HCT116 (cell line): ENCODE measurements around the gene MRPS35. TPM values are rescaled to one million over a fixed set of nuclear protein-coding genes. Genes with fewer than 3 reads are reported as not detected.

Experiments used
- ATAC-seq: fragments of 200-7000 bp; cut with Tn5 transposase; 2 replicates; pipeline ENCODE4 v1.9.1; 2020; ENCODE audit warnings: mild to moderate bottlenecking, moderate library complexity
- BruUV-seq: library from RNA; stranded (reverse); fragments of 400-500 nt; replicated peaks from 2 replicates; lab custom pipeline; 2021; lab: Mats Ljungman, UMichigan
- CTCF ChIA-PET: fragments of 300-600 bp; sonication (Branson Sonifier 250); formaldehyde crosslinking; loops from one replicate; lab custom pipeline; 2021; ENCODE audit warnings: antibody characterized with exemption; lab: Charles Lee
- POLR2A ChIA-PET: fragments of 300-600, 350-600 bp; sonication (Branson Sonifier 250); formaldehyde crosslinking; loops from one replicate; lab custom pipeline; 2021; ENCODE audit warnings: antibody characterized with exemption; lab: Charles Lee
- RAD21 ChIA-PET, 2 experiments: fragments of 300-600 bp; sonication (Branson Sonifier 250); formaldehyde crosslinking; loops; one replicate each; lab custom pipeline; 2023; ENCODE audit warnings: low total read pairs in 2 of 2; ENCODE audit not compliant: uncharacterized antibody in 2 of 2, unreplicated experiment in 2 of 2, low non-redundant PET in 1 of 2; lab: Charles Lee
- DNase-seq: peaks from one replicate; pipeline ENCODE4 v3.0.0-alpha.2; 2010; ENCODE audit warnings: low read depth, low spot score
- H2AFZ ChIP-seq: fragments of 200-600 bp; shearing (Covaris generic), sonication (generic); 2 replicates; pipeline ENCODE4 v1.6.1; 2017; ENCODE audit warnings: low read depth, mixed run types, mixed read lengths, antibody characterized with exemption, low read length; ENCODE audit not compliant: poor library complexity, severe bottlenecking
- H3K27ac ChIP-seq: 2 replicates; pipeline ENCODE4 v1.5.1; 2012; ENCODE audit warnings: low read depth, low read length
- H3K27me3 ChIP-seq: fragments of 200-600 bp; sonication (generic); 2 replicates; pipeline ENCODE4 v1.6.1; 2016; ENCODE audit warnings: mixed run types, low read length, mixed read lengths; ENCODE audit not compliant: insufficient read depth
- H3K36me3 ChIP-seq, 2 experiments: fragments of 200-500 bp in 1 of 2; fragments of 200-600 bp in 1 of 2; sonication (Bioruptor generic) in 1 of 2; sonication (generic) in 1 of 2; 2 replicates each; pipeline versions ENCODE4 v1.5.1 to v1.6.1; 2014 to 2016; ENCODE audit warnings: low read length in 2 of 2, inconsistent platforms in 1 of 2, mixed read lengths in 1 of 2, mixed run types in 1 of 2; ENCODE audit not compliant: insufficient read depth in 2 of 2, control insufficient read depth in 1 of 2
- H3K4me1 ChIP-seq, 2 experiments: fragments of 200-600 bp in 1 of 2; sonication (generic) in 1 of 2; 2 replicates each; pipeline versions ENCODE4 v1.5.1 to v1.6.1; 2012 to 2017; ENCODE audit warnings: low read length in 2 of 2, inconsistent platforms in 1 of 2, mild to moderate bottlenecking in 1 of 2, mixed read lengths in 1 of 2, mixed run types in 1 of 2, moderate library complexity in 1 of 2; ENCODE audit not compliant: insufficient read depth in 2 of 2, control insufficient read depth in 1 of 2
- H3K4me2 ChIP-seq: fragments of 200-600 bp; sonication (generic); 2 replicates; pipeline ENCODE4 v1.6.1; 2017; ENCODE audit warnings: mixed run types, low read length, mixed read lengths
- H3K4me3 ChIP-seq, 2 experiments: fragments of 200-600 bp in 1 of 2; sonication (generic) in 1 of 2; replicated peaks in 1 of 2; 2 replicates each; pipeline ENCODE4 v1.5.1; 2011 to 2016; ENCODE audit warnings: low read length in 2 of 2, control low read depth in 1 of 2, low read depth in 1 of 2, mild to moderate bottlenecking in 1 of 2, mixed read lengths in 1 of 2, mixed run types in 1 of 2
- H3K79me2 ChIP-seq: fragments of 200-600 bp; sonication (generic); 2 replicates; pipeline ENCODE4 v1.6.1; 2017; ENCODE audit warnings: mild to moderate bottlenecking, mixed run types, low read length, moderate library complexity, mixed read lengths; ENCODE audit not compliant: insufficient read depth
- H3K9ac ChIP-seq: fragments of 200-600 bp; sonication (generic); 2 replicates; pipeline ENCODE4 v1.6.1; 2016; ENCODE audit warnings: low read length, mixed read lengths
- H3K9me2 ChIP-seq: fragments of 200-600 bp; sonication (generic), shearing (Covaris generic); 2 replicates; pipeline ENCODE4 v1.6.1; 2017; ENCODE audit warnings: mixed run types, mild to moderate bottlenecking, moderate library complexity; ENCODE audit not compliant: insufficient read depth
- H3K9me3 ChIP-seq, 2 experiments: fragments of 200-500 bp in 1 of 2; fragments of 200-600 bp in 1 of 2; sonication (Bioruptor generic) in 1 of 2; sonication (generic) in 1 of 2; 2 replicates each; pipeline ENCODE4 v1.6.1; 2014 to 2017; ENCODE audit warnings: low read length in 2 of 2, mixed read lengths in 2 of 2, inconsistent platforms in 1 of 2, low read depth in 1 of 2, mild to moderate bottlenecking in 1 of 2, mixed run types in 1 of 2, moderate library complexity in 1 of 2; ENCODE audit not compliant: control insufficient read depth in 1 of 2, insufficient read depth in 1 of 2
- H4K20me1 ChIP-seq: fragments of 200-600 bp; sonication (generic), shearing (Covaris generic); 2 replicates; pipeline ENCODE4 v1.6.1; 2017; ENCODE audit warnings: mixed run types, mild to moderate bottlenecking, moderate library complexity; ENCODE audit not compliant: insufficient read depth
- CTCF ChIP-seq, 3 experiments: fragments of 200-600 bp in 1 of 3; sonication (generic) in 1 of 3; IDR thresholded peaks in 2 of 3; conservative IDR thresholded peaks in 1 of 3; 2 replicates each; pipeline ENCODE4 v1.5.1; 2012 to 2017; ENCODE audit warnings: low read depth in 2 of 3, low read length in 2 of 3, antibody characterized with exemption in 1 of 3, borderline replicate concordance in 1 of 3, control low read depth in 1 of 3, mild to moderate bottlenecking in 1 of 3, mixed read lengths in 1 of 3, mixed run types in 1 of 3, moderate library complexity in 1 of 3; ENCODE audit not compliant: insufficient read depth in 1 of 3
- EZH2 ChIP-seq: fragments of 200-600 bp; sonication (generic); IDR thresholded peaks from 2 replicates; pipeline ENCODE4 v1.6.1; 2017; ENCODE audit warnings: antibody characterized with exemption, mixed run types
- EZH2phosphoT487 ChIP-seq: fragments of 200-600 bp; IDR thresholded peaks from 2 replicates; pipeline ENCODE4 v1.6.1; 2018; ENCODE audit warnings: antibody characterized with exemption, borderline replicate concordance
- JUND ChIP-seq: IDR thresholded peaks from 2 replicates; pipeline ENCODE4 v1.6.1; 2012
- SP1 ChIP-seq: IDR thresholded peaks from 2 replicates; pipeline ENCODE4 v1.6.1; 2012; ENCODE audit warnings: low read depth
- YY1 ChIP-seq: IDR thresholded peaks from 2 replicates; pipeline ENCODE4 v1.6.1; 2011; ENCODE audit warnings: low read length, low read depth, moderate library complexity, mild to moderate bottlenecking; ENCODE audit not compliant: insufficient replicate concordance; ENCODE audit errors: extremely low read depth
- ZNF274 ChIP-seq: fragments of 200-500 bp; sonication (Bioruptor generic); IDR thresholded peaks from 2 replicates; pipeline ENCODE4 v1.6.1; 2014; ENCODE audit warnings: mild to moderate bottlenecking, low read depth, low read length, inconsistent platforms
- intact Hi-C: fragments of 100-400 bp; cut with micrococcal nuclease; formaldehyde crosslinking; loops from 2 replicates; pipeline ENCODE4 v1.10.0; 2022
- total RNA-seq: library from RNA; stranded (reverse); gene quantifications from one replicate; pipeline ENCODE4 v1.2.1, GENCODE V29; 2021; ENCODE audit not compliant: unreplicated experiment

The MRPS35 gene
- total RNA-seq, 1 experiment from 2014 or later, result 55.4 TPM

- TF ChIP-seq JUND (no peak), CTCF (IDR thresholded peaks at IDR 0.05 in 2 of 3, conservative IDR thresholded peaks at IDR 0.05 in 1 of 3; ENCODE audit: borderline replicate concordance in 1 of 3, insufficient read depth in 1 of 3, low read depth in 2 of 3, low read length in 2 of 3) (no peak)
Measured at GRCh38 chr12:27665704-27666103, 44.9 kb upstream of the MRPS35 start (continued).

- Histone ChIP-seq H3K9me2 (no peaks in the 10 kb centered on the region), H3K27ac (no peak overlapping the region), H3K79me2 (no peaks in the 10 kb centered on the region), H3K9me3 (no peaks in the 10 kb centered on the region), H3K27me3 (no peaks in the 10 kb centered on the region), H3K4me1 (no peaks in the 10 kb centered on the region), H2AFZ (no peak overlapping the region), H3K4me2 (no peak overlapping the region), H3K36me3 (peaks cover 0 to 16% of the 10 kb centered on the region in 2 experiments; a peak in 1 of 4 replicates), H3K4me3 (no peak overlapping the region), H3K9ac (no peak overlapping the region), H4K20me1 (no peaks in the 10 kb centered on the region)
- RAD21 ChIA-PET, result no interaction called here
- ATAC-seq (no peak), DNase-seq (no peak)
- CTCF ChIA-PET, result no interaction called here
- TF ChIP-seq YY1, result no peak
- TF ChIP-seq ZNF274, result no peak
- TF ChIP-seq SP1, result no peak
- TF ChIP-seq EZH2phosphoT487, result no peak
- TF ChIP-seq EZH2, result no peak
- POLR2A ChIA-PET, result no interaction called here
- intact Hi-C loops, result no loop called here
- no TSS peak for BruUV-seq
Measured at GRCh38 chr12:27666510-27666909, 44.1 kb upstream of the MRPS35 start.
